ENCODE results near the gene USE1.

GRCh38 chr19:17220207-17220758 lies 5.1 kb downstream of the USE1 start:
- TF ChIP-seq EP300 (IDR thresholded peaks at IDR 0.05) (no peak), POLR2AphosphoS5 (IDR thresholded peaks at IDR 0.05) (no peak)
- TF ChIP-seq, protein P1, sequence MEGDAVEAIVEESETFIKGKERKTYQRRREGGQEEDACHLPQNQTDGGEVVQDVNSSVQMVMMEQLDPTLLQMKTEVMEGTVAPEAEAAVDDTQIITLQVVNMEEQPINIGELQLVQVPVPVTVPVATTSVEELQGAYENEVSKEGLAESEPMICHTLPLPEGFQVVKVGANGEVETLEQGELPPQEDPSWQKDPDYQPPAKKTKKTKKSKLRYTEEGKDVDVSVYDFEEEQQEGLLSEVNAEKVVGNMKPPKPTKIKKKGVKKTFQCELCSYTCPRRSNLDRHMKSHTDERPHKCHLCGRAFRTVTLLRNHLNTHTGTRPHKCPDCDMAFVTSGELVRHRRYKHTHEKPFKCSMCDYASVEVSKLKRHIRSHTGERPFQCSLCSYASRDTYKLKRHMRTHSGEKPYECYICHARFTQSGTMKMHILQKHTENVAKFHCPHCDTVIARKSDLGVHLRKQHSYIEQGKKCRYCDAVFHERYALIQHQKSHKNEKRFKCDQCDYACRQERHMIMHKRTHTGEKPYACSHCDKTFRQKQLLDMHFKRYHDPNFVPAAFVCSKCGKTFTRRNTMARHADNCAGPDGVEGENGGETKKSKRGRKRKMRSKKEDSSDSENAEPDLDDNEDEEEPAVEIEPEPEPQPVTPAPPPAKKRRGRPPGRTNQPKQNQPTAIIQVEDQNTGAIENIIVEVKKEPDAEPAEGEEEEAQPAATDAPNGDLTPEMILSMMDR (IDR thresholded peaks at IDR 0.05): no peak

All from sigmoid colon (tissue), 4 donors.